WI38 (cell line): ENCODE results near the gene THAP2.

Experiments used
- H3K4me3 ChIP-seq: 2 replicates; pipeline ENCODE4 v1.5.1; 2011; ENCODE audit warnings: low read depth, mild to moderate bottlenecking, control low read depth, low read length
- CTCF ChIP-seq: IDR thresholded peaks from 2 replicates; pipeline ENCODE4 v1.5.1; 2012; ENCODE audit warnings: low read depth, mild to moderate bottlenecking, control low read depth, low read length

Gene THAP2

GRCh38 chr12:71638499-71638898, 25.6 kb upstream of the THAP2 start:
- no peak overlapping the region for H3K4me3 ChIP-seq
- no peak for TF ChIP-seq CTCF

- TF ChIP-seq CTCF, result 0 out of 2 replicates have a peak, but pooled peaks have one; percentile 8
Observed at GRCh38 chr12:71639341-71639760, 24.8 kb upstream of the THAP2 start.

GRCh38 chr12:71640316-71640715, 23.8 kb upstream of the THAP2 start:
- TF ChIP-seq CTCF, result no peak
- H3K4me3 ChIP-seq, result no peak overlapping the region

More at GRCh38 chr12:71639341-71639760, 24.8 kb upstream of the THAP2 start:
- no peak overlapping the region for H3K4me3 ChIP-seq

GRCh38 chr12:71641390-71641789, 22.7 kb upstream of the THAP2 start:
- no peak for TF ChIP-seq CTCF
- no peak overlapping the region for H3K4me3 ChIP-seq

- TF ChIP-seq CTCF, result no peak
- H3K4me3 ChIP-seq, result no peak overlapping the region
Observed at GRCh38 chr12:71642264-71642663, 21.8 kb upstream of the THAP2 start.

GRCh38 chr12:71645268-71645667, 18.8 kb upstream of the THAP2 start:
- no peak overlapping the region for H3K4me3 ChIP-seq

GRCh38 chr12:71646512-71646911, 17.6 kb upstream of the THAP2 start:
- TF ChIP-seq CTCF, result no peak
- no peak overlapping the region for H3K4me3 ChIP-seq

More at GRCh38 chr12:71645268-71645667, 18.8 kb upstream of the THAP2 start:
- TF ChIP-seq CTCF, result no peak
